A549 (cell line): Measurements from ENCODE around the gene NRIP1.

ENCODE experiments used
- EP300 ChIP-seq, 2 experiments: fragments of >200 bp; sonication (Bioruptor Twin); formaldehyde crosslinking; IDR thresholded peaks; 2 replicates in 1 of 2; 3 replicates in 1 of 2; pipeline ENCODE4 v1.6.1; 2016 to 2017
- MAFK ChIP-seq: fragments of 450-650 bp; IDR thresholded peaks from 2 replicates; pipeline ENCODE4 v1.6.1; 2014; ENCODE audit not compliant: partially characterized antibody
- MYC ChIP-seq: IDR thresholded peaks from 2 replicates; pipeline ENCODE4 v1.6.1; 2012; ENCODE audit warnings: mild to moderate bottlenecking, inconsistent platforms, low read length, improper control_type of control experiment, borderline replicate concordance
- NR3C1 ChIP-seq: fragments of >200 bp; sonication (Bioruptor Twin); formaldehyde crosslinking; IDR thresholded peaks from 3 replicates; pipeline ENCODE4 v1.6.1; 2017
- POLR2A ChIP-seq: IDR thresholded peaks from 2 replicates; pipeline ENCODE4 v1.6.1; 2012; ENCODE audit warnings: mild to moderate bottlenecking, low read length
- RAD21 ChIP-seq, 2 experiments: fragments of >200 bp in 1 of 2; sonication (Bioruptor Twin) in 1 of 2; formaldehyde crosslinking in 1 of 2; IDR thresholded peaks in 1 of 2; conservative IDR thresholded peaks in 1 of 2; 2 replicates in 1 of 2; 3 replicates in 1 of 2; pipeline ENCODE4 v1.6.1; 2012 to 2018; ENCODE audit warnings: inconsistent platforms in 1 of 2
- TF ChIP-seq, protein P1 (sequence below): fragments of >200 bp; sonication (Bioruptor Twin); formaldehyde crosslinking; IDR thresholded peaks from 3 replicates; pipeline ENCODE4 v1.5.1; 2016

DNA sequence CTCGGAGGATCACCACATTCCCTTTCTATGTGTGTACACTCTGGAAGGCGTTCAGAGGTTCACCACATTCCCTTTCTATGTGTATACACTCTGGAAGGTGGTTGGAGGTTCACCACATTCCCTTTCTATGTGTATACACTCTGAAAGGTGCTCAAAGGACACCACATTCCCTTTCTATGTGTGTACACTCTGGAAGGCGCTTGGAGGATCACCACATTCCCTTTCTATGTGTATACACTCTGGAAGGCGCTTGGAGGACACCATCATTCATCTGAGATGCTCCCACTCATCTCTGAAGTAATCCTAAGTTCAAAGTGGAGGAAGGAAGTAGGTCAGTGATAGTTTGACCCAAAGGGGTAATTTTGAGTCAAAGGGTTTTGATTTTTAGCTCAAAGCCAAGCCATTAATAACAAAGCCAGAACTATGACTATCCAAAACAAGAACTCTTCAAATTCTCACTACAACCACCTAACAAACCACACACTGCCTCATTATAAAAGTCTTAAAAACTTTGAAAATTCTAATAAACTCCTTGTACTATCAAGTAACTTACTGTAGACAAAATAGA lies 32.9 kb downstream of the NRIP1 start:
- no peak for TF ChIP-seq POLR2A
- TF ChIP-seq, protein P1, sequence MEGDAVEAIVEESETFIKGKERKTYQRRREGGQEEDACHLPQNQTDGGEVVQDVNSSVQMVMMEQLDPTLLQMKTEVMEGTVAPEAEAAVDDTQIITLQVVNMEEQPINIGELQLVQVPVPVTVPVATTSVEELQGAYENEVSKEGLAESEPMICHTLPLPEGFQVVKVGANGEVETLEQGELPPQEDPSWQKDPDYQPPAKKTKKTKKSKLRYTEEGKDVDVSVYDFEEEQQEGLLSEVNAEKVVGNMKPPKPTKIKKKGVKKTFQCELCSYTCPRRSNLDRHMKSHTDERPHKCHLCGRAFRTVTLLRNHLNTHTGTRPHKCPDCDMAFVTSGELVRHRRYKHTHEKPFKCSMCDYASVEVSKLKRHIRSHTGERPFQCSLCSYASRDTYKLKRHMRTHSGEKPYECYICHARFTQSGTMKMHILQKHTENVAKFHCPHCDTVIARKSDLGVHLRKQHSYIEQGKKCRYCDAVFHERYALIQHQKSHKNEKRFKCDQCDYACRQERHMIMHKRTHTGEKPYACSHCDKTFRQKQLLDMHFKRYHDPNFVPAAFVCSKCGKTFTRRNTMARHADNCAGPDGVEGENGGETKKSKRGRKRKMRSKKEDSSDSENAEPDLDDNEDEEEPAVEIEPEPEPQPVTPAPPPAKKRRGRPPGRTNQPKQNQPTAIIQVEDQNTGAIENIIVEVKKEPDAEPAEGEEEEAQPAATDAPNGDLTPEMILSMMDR: no peak
- no peak for TF ChIP-seq NR3C1
- no peak for TF ChIP-seq MYC
- no peak for TF ChIP-seq EP300 (IDR thresholded peaks at IDR 0.05)
- no peak for TF ChIP-seq MAFK
- no peak for TF ChIP-seq RAD21 (conservative IDR thresholded peaks at IDR 0.05 in 1 of 2, IDR thresholded peaks at IDR 0.05 in 1 of 2)
